Smooth muscle cell (in vitro differentiated cells): ENCODE data around the gene SLC13A3. TPM values are rescaled to one million over a fixed set of nuclear protein-coding genes. Genes with fewer than 3 reads are reported as not detected.

ENCODE experiments used
- DNase-seq: peaks from one replicate; lab custom pipeline; 2025; ENCODE audit not compliant: unreplicated experiment; lab: John Stamatoyannopoulos, UW
- H2AFZ ChIP-seq: fragments of 200-600 bp; sonication (generic); 2 replicates; pipeline ENCODE4 v1.6.0; 2016; ENCODE audit warnings: antibody characterized with exemption, low read depth, mild to moderate bottlenecking
- H3F3A ChIP-seq: fragments of 200-600 bp; sonication (generic); 2 replicates; pipeline ENCODE4 v1.6.0; 2017; ENCODE audit warnings: antibody characterized with exemption, low read depth
- H3K27ac ChIP-seq: fragments of 200-600 bp; sonication (generic); 2 replicates; pipeline ENCODE4 v1.5.1; 2016; ENCODE audit warnings: low read depth, mild to moderate bottlenecking
- H3K27me3 ChIP-seq: fragments of 200-600 bp; sonication (generic); 2 replicates; pipeline ENCODE4 v1.6.1; 2016; ENCODE audit warnings: low read depth, mild to moderate bottlenecking
- H3K36me3 ChIP-seq: fragments of 200-600 bp; sonication (generic); 2 replicates; pipeline ENCODE4 v1.5.1; 2016; ENCODE audit warnings: low read depth
- H3K4me1 ChIP-seq: fragments of 200-600 bp; sonication (generic); 2 replicates; pipeline ENCODE4 v1.5.1; 2016; ENCODE audit warnings: low read depth
- H3K4me2 ChIP-seq: fragments of 200-600 bp; sonication (generic); 2 replicates; pipeline ENCODE4 v1.6.0; 2016; ENCODE audit warnings: mild to moderate bottlenecking
- H3K4me3 ChIP-seq: fragments of 200-600 bp; sonication (generic); 2 replicates; pipeline ENCODE4 v1.5.1; 2016; ENCODE audit warnings: mild to moderate bottlenecking
- H3K79me2 ChIP-seq: fragments of 200-600 bp; sonication (generic); 2 replicates; pipeline ENCODE4 v1.6.0; 2016; ENCODE audit warnings: low read depth, mild to moderate bottlenecking
- H3K9ac ChIP-seq: fragments of 200-600 bp; sonication (generic); 2 replicates; pipeline ENCODE4 v1.6.0; 2016; ENCODE audit warnings: low read depth
- H3K9me3 ChIP-seq: fragments of 200-600 bp; sonication (generic); replicated peaks from 2 replicates; pipeline ENCODE4 v1.5.1; 2016; ENCODE audit warnings: low read depth
- H4K20me1 ChIP-seq: fragments of 200-600 bp; sonication (generic); 2 replicates; pipeline ENCODE4 v1.6.0; 2016; ENCODE audit warnings: low read depth
- CTCF ChIP-seq: fragments of 200-600 bp; sonication (generic); IDR thresholded peaks from 2 replicates; pipeline ENCODE4 v1.5.1; 2017; ENCODE audit warnings: borderline replicate concordance, mild to moderate bottlenecking, antibody characterized with exemption; ENCODE audit not compliant: insufficient read depth, poor library complexity, severe bottlenecking
- WGBS: methylation state at CpG from one replicate; pipeline ENCODE4 v1.1.7; 2016; ENCODE audit warnings: low lambda C conversion rate; 5-methylcytosine and 5-hydroxymethylcytosine counted together
- polyA plus RNA-seq: library from polyadenylated mRNA; unstranded; fragments of >200 nt; fragmentation: Nextera tagmentation; extraction: Ambion mirVana; gene quantifications from 2 replicates; pipeline ENCODE4 v1.2.1, GENCODE V29; 2016
- total RNA-seq: library from RNA; depleted of rRNA; stranded (reverse); fragments of >200 nt; gene quantifications from 2 replicates; pipeline ENCODE4 v1.2.3, GENCODE V29; 2014

SLC13A3 gene
- total and polyA plus RNA-seq, 2 experiments from 2014 or later, result 6.4 to 7.7 TPM

- H3F3A ChIP-seq, result no peaks in the 10 kb centered on the region
- H3K36me3 ChIP-seq, result no peaks in the 10 kb centered on the region
- DNase-seq, result no peak
- no peak overlapping the region for H2AFZ ChIP-seq
- peaks cover 5% of the 10 kb centered on the region for H3K4me1 ChIP-seq
- 87% methylated on average over 12 of the region's 12 CpGs for WGBS
- no peak overlapping the region for H3K27ac ChIP-seq
- H3K4me2 ChIP-seq, result no peak overlapping the region
- no peaks in the 10 kb centered on the region for H3K9me3 ChIP-seq
- no peak overlapping the region for H3K9ac ChIP-seq
- no peaks in the 10 kb centered on the region for H3K27me3 ChIP-seq
- TF ChIP-seq CTCF, result no peak
- no peaks in the 10 kb centered on the region for H3K79me2 ChIP-seq
- no peak overlapping the region for H3K4me3 ChIP-seq
- no peaks in the 10 kb centered on the region for H4K20me1 ChIP-seq
Observed at GRCh38 chr20:46642265-46642968, 8.8 kb downstream of the SLC13A3 start.

GRCh38 chr20:46641424-46641823 is 9.8 kb downstream of the SLC13A3 start:
- Histone ChIP-seq H3K27me3 (no peaks in the 10 kb centered on the region), H3K27ac (no peak overlapping the region), H3K9me3 (no peaks in the 10 kb centered on the region), H3K4me1 (peaks cover 2% of the 10 kb centered on the region), H4K20me1 (no peaks in the 10 kb centered on the region), H3K36me3 (no peaks in the 10 kb centered on the region), H2AFZ (no peak overlapping the region), H3K4me3 (no peak overlapping the region), H3K9ac (no peak overlapping the region), H3F3A (no peaks in the 10 kb centered on the region), H3K4me2 (no peak overlapping the region), H3K79me2 (no peaks in the 10 kb centered on the region)
- TF ChIP-seq CTCF, result no peak
- no peak for DNase-seq

- H3K79me2 ChIP-seq, result no peaks in the 10 kb centered on the region
- TF ChIP-seq CTCF, result no peak
- H3K9me3 ChIP-seq, result no peaks in the 10 kb centered on the region
- H3K4me2 ChIP-seq, result no peak overlapping the region
- no peaks in the 10 kb centered on the region for H3K27me3 ChIP-seq
- peaks cover 2% of the 10 kb centered on the region for H3K4me1 ChIP-seq
- no peak overlapping the region for H2AFZ ChIP-seq
- H3F3A ChIP-seq, result no peaks in the 10 kb centered on the region
- 78% methylated on average over 14 of the region's 14 CpGs for WGBS
- H3K27ac ChIP-seq, result no peak overlapping the region
- no peaks in the 10 kb centered on the region for H4K20me1 ChIP-seq
- H3K4me3 ChIP-seq, result no peak overlapping the region
- DNase-seq, result no peak
- H3K9ac ChIP-seq, result no peak overlapping the region
- no peaks in the 10 kb centered on the region for H3K36me3 ChIP-seq
Observed at GRCh38 chr20:46640536-46641311, 10.5 kb downstream of the SLC13A3 start.
